Measurements from ENCODE around the gene TTC12.

DNA sequence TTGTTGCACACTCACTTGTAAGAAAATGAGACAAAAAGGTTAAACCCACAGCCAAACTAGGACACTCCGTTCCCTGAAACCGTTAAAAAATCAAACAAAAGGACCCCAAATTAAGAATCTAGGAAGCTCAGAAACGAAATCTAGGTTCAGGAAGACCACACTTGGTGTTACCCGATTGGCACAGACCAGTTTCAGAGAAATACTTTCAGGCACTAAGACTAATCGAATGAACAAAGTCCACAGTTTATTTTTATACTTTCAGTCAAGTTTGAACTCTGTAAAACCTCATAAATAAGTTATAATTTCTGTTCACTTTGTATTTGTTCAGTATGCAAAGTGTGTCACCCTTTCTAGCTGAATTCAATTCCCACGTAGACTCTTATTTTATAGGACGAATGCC is 38.8 kb upstream of the TTC12 start:
- TF ChIP-seq POLR2A (IDR thresholded peaks at IDR 0.05): no peak
- TF ChIP-seq, protein P1, sequence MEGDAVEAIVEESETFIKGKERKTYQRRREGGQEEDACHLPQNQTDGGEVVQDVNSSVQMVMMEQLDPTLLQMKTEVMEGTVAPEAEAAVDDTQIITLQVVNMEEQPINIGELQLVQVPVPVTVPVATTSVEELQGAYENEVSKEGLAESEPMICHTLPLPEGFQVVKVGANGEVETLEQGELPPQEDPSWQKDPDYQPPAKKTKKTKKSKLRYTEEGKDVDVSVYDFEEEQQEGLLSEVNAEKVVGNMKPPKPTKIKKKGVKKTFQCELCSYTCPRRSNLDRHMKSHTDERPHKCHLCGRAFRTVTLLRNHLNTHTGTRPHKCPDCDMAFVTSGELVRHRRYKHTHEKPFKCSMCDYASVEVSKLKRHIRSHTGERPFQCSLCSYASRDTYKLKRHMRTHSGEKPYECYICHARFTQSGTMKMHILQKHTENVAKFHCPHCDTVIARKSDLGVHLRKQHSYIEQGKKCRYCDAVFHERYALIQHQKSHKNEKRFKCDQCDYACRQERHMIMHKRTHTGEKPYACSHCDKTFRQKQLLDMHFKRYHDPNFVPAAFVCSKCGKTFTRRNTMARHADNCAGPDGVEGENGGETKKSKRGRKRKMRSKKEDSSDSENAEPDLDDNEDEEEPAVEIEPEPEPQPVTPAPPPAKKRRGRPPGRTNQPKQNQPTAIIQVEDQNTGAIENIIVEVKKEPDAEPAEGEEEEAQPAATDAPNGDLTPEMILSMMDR (IDR thresholded peaks at IDR 0.05): no peak
